Urinary bladder (tissue), 4 donors: ENCODE results near the gene SLC39A7. TPM values are rescaled to one million over a fixed set of nuclear protein-coding genes. Genes with fewer than 3 reads are reported as not detected.
A peak's percentile ranks its signal among the peaks of the same experiment; 100 is the strongest.

Experiments
- DNase-seq: peaks from one replicate; pipeline ENCODE4 v3.0.0-alpha.2; 2015; ENCODE audit errors: extremely low spot score
- H3K27ac ChIP-seq: one replicate; pipeline ENCODE4 v1.5.1; 2013; ENCODE audit warnings: low read depth, mild to moderate bottlenecking, moderate library complexity
- H3K36me3 ChIP-seq: one replicate; pipeline ENCODE4 v1.6.1; 2013; ENCODE audit warnings: mild to moderate bottlenecking, moderate library complexity; ENCODE audit not compliant: insufficient read depth
- H3K4me1 ChIP-seq: one replicate; pipeline ENCODE4 v1.6.1; 2013; ENCODE audit warnings: mild to moderate bottlenecking, moderate library complexity; ENCODE audit not compliant: insufficient read depth
- H3K4me3 ChIP-seq: one replicate; pipeline ENCODE4 v1.5.1; 2013; ENCODE audit warnings: low read depth, low read length
- WGBS: extraction: QIAGEN DNeasy Blood & Tissue Kit; methylation state at CpG from one replicate; pipeline ENCODE4 v1.1.7; 2013; 5-methylcytosine and 5-hydroxymethylcytosine counted together
- polyA plus RNA-seq: library from polyadenylated mRNA; stranded (reverse); fragments of 200-250 nt; gene quantifications from one replicate; pipeline ENCODE4 v1.2.3, GENCODE V29; 2013
- total RNA-seq: library from RNA; depleted of rRNA; stranded (reverse); fragments of >200 nt; gene quantifications from one replicate; pipeline ENCODE4 v1.2.3, GENCODE V29; 2014
- donor health status: healthy with polysubstance abuse.
- donor health status: healthy.

SLC39A7 gene
- total and polyA plus RNA-seq, 2 donors, result 60.0 to 77.1 TPM

DNA sequence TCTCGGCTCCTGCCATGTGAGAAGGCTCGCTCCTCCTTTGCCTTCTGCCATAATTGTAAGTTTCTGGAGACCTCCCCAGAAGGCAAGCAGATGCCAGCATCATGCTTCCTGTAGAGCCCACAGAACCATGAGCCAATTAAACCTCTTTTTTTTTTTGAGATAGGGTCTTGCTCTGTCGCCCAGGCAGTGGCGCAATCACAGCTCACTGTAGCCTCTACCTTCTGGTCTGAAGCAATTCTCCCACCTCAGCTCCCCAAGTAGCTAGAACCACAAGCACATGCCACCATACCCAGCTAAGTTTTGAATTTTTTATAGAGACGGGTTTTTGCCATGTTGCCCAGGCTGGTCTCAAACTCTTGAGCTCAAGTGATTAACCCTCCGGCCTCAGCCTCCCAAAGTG is 36.2 kb downstream of the SLC39A7 start:
- Histone ChIP-seq H3K27ac (no peak overlapping the region), H3K4me3 (no peak overlapping the region), H3K36me3 (no peaks in the 10 kb centered on the region), H3K4me1 (no peaks in the 10 kb centered on the region)
- DNase-seq, result no peak
- 85% methylated on average over 6 of the region's 6 CpGs for WGBS

DNA sequence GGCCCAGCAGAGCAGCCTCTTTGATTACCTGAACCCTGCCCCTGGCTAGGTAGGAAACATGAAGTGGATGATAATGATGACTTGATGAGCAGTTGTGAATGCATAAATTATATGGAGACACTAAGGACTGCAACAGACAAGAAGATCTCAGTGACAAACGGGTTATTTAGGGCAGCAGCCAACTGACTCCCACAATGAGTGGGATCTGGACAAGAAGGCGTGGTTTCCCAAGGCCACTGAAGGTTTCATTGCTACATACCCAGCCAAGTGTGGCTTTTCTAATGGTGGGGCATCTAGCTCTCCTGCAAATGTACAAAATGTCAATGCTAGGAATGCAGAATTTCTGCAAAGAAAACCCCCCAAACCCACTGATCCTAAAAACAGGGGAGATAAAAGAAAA is 37.1 kb downstream of the SLC39A7 start:
- H3K4me1 ChIP-seq, result no peaks in the 10 kb centered on the region
- H3K27ac ChIP-seq, result no peak overlapping the region
- no peak for DNase-seq
- WGBS, result 60% methylated on average over 2 of the region's 2 CpGs
- H3K36me3 ChIP-seq, result no peaks in the 10 kb centered on the region
- H3K4me3 ChIP-seq, result no peak overlapping the region

DNA sequence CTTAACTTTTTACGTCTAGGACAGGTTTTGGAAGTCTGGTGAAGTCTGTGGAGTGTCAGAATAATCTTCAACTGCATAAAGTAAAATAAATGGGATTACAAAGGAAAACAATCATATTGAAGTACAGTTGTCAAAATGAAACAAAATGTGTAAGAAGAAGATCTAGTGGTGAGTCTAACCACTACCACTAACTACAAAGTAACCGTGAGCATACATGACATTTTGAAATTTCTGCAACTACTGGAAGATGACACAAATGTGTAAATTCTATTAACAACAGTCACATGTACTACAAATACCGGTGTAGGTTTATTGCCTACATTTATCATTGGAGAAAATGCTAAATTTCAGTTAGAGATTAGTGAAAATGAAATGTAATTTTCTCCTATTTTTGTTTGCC is 41.3 kb downstream of the SLC39A7 start:
- H3K4me3 ChIP-seq, result no peak overlapping the region
- no peaks in the 10 kb centered on the region for H3K36me3 ChIP-seq
- no peak for DNase-seq
- WGBS, result 50% methylated on average over 3 of the region's 3 CpGs
- H3K27ac ChIP-seq, result no peak overlapping the region
- no peaks in the 10 kb centered on the region for H3K4me1 ChIP-seq

DNA sequence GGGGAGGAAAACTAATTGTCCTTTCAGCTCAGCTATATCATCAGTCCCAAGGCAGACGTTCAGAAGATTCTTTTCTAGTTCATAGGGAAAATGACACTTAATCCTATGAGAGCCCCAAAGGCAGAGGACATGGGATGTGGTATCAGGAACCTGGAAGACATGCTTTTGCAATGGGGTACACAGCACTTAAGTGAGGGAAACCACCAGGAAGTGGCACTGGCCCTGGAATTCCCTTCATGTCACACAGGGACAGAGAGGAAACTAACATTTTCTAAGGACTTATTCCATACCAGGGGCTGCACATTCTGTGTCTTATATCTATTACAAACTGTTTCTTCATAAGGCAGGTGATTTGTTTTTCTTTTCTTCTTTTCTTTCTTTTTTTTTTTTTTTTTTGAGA is 42.8 kb downstream of the SLC39A7 start:
- no peaks in the 10 kb centered on the region for H3K4me1 ChIP-seq
- 46% methylated on average over 1 of the region's 1 CpG for WGBS
- no peak for DNase-seq
- no peak overlapping the region for H3K27ac ChIP-seq
- H3K36me3 ChIP-seq, result no peaks in the 10 kb centered on the region
- H3K4me3 ChIP-seq, result no peak overlapping the region

- no peak overlapping the region for H3K27ac ChIP-seq
- no peaks in the 10 kb centered on the region for H3K4me1 ChIP-seq
- H3K36me3 ChIP-seq, result no peaks in the 10 kb centered on the region
- DNase-seq, result peak; percentile 72
- H3K4me3 ChIP-seq, result no peak overlapping the region
- 2% methylated on average over 28 of the region's 28 CpGs for WGBS
These were observed 47.4 kb downstream of the SLC39A7 start for GRCh38 chr6:33247977-33248642.

GRCh38 chr6:33248643-33248931 is 47.9 kb downstream of the SLC39A7 start:
- peak overlapping the region; percentile 63 for H3K27ac ChIP-seq
- H3K4me3 ChIP-seq, result peak overlapping the region; percentile 30
- H3K36me3 ChIP-seq, result no peaks in the 10 kb centered on the region
- no peaks in the 10 kb centered on the region for H3K4me1 ChIP-seq
- under 1% methylated on average over 18 of the region's 18 CpGs for WGBS
- peak; percentile 31 for DNase-seq

DNA sequence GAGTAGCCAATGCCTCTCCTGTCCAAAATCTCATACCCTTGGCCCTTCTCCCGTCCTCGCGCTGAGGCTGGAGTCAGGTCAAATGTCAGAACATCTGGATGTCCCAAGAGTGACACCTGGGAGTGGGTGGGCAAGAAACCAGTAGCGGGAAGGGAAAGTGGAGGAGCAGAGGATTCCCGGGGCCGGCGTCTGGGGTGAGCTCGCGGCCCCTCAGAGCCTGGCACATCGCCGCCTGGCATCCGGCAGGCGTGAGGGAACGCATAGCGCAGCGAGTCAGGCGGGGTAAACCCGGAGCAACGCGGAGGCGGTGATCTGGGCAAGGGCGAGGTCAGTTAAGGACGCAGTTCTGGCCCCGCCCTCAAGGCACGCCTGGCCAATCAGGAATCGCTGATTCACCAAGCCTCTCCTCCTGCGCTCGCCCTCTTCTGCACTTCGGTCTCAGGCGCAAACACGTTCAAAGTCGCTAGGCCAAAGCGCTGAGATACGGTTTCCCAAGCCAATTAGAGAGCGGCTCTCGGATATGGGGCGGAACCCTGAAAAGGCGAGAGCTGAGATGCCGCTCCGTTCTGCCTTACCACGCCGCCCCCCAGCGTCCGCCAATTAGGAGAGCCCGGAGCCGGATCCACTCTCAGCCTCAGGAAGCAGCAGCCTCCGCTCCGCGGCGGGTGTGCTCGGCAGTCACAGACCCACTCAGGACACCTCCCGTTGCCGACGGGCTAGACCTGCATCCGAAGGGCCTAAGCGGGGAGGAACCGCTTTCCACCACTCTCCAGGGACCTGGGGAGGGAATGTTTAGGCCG is 48.5 kb downstream of the SLC39A7 start:
- WGBS, result under 1% methylated on average over 58 of the region's 58 CpGs
- no peaks in the 10 kb centered on the region for H3K4me1 ChIP-seq
- DNase-seq, result peak; percentile 97
- peak overlapping the region; percentile 37 for H3K4me3 ChIP-seq
- H3K36me3 ChIP-seq, result no peaks in the 10 kb centered on the region
- H3K27ac ChIP-seq, result peak overlapping the region; percentile 80

DNA sequence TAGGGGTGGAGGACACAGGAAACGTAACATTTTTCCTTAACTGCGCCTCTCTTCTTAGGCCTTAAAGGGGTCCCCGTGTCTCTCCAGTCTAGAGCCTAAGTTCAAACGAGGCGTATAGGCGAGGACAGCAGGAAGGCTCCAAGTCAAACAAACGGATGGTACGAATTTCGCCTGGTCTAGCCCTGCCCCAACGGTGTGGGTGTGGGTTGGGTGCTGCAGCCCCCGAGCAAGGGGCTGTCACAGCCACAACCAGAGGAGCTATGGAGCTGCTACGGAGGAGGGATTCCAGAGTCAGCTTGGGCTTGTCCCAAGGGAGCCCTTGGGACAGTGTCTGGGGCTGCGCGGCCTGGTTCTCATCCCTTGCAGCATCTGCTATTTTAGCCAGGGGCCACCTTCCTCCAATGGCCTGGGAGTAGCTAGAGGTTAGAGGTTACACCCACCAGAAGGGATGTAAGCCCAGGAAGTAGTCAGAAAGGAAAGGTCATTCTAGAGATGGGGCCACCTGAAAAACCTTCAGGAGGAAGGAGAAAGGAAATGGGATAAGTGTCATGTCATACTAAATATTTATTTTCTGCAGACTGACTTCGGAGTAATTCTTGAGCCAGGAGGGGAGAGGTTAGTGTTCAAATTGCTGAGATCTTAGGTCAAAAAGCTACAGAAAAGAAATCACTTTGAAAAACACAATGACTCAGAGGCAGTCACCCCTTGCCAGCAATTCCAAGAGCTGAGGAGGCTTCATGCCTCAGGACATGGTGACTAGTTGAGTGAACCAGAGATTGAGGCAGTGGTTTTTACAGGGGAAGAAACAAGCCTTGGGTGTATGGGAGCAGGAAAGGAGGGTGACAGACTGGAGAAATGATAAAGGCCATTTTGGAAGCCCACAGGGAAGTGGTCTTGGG is 49.3 kb downstream of the SLC39A7 start:
- no peaks in the 10 kb centered on the region for H3K4me1 ChIP-seq
- no peaks in the 10 kb centered on the region for H3K36me3 ChIP-seq
- H3K4me3 ChIP-seq, result peak overlapping the region; percentile 37
- H3K27ac ChIP-seq, result peak overlapping the region; percentile 80
- 14% methylated on average over 15 of the region's 15 CpGs for WGBS
- DNase-seq, result no peak

- H3K4me3 ChIP-seq, result no peak overlapping the region
- no peaks in the 10 kb centered on the region for H3K4me1 ChIP-seq
- H3K27ac ChIP-seq, result no peak overlapping the region
- H3K36me3 ChIP-seq, result no peaks in the 10 kb centered on the region
- DNase-seq, result no peak
- WGBS, result 94% methylated on average over 13 of the region's 13 CpGs
These were observed 50.1 kb downstream of the SLC39A7 start for GRCh38 chr6:33250731-33251130.

DNA sequence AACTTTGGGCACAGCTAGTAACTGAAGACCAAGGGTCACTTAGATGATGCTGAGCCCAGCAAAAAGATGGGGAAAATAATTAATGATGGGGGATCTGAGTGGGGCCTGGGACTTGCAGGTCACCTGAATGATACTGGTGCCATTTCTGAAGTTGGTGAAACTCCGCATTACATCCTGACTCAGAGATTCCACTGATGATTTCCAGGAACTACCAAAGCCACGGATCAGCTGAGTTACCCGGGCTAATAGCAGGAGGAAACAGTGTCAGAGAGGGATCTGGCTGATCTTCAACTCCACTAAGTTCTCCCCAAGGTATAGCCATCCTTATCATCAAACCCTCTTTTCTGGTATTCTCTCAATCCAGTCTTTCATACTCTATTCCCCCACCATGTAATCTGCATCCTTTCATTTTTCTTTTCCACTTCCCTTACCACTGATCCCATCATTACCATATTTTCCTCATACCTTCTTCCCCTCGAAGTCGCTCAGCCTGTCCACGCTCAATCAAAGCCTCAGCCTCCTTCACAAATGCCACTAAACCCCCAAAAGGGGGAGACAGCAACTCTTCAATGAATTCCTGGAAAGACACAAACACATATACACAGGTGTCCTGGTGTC is 50.8 kb downstream of the SLC39A7 start:
- H3K27ac ChIP-seq, result no peak overlapping the region
- no peaks in the 10 kb centered on the region for H3K4me1 ChIP-seq
- H3K4me3 ChIP-seq, result no peak overlapping the region
- H3K36me3 ChIP-seq, result no peaks in the 10 kb centered on the region
- DNase-seq, result no peak
- WGBS, result 90% methylated on average over 6 of the region's 6 CpGs

DNA sequence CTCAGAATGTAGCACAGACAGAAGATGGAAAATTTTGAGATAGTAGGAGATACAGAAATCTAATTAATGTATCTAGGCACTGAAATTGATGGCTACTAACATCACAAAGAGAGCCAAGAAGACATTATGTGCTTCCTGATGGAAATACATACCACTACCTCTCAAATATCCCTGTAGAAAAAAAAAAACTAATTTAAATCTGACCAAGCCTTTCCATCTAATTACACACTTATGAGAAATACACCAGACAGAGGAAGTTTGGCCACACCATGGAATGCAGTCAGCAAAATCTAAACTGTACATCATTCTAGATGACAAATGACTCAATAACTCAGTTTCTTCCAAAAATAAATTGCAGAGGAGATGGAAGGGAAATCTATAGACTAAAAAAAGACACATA is 52.1 kb downstream of the SLC39A7 start:
- DNase-seq, result no peak

More for the DNA sequence above, 52.1 kb downstream of the SLC39A7 start:
- no peaks in the 10 kb centered on the region for H3K36me3 ChIP-seq
- no peaks in the 10 kb centered on the region for H3K4me1 ChIP-seq
- no peak overlapping the region for H3K27ac ChIP-seq
- no peak overlapping the region for H3K4me3 ChIP-seq
